HepG2 (cell line): ENCODE data around the gene NPEPL1. TPM values are rescaled to one million over a fixed set of nuclear protein-coding genes. Genes with fewer than 3 reads are reported as not detected.

ENCODE experiments used
- ATAC-seq: fragments of 200-7000 bp; cut with Tn5 transposase; 3 replicates; pipeline ENCODE4 v1.9.1; 2020; ENCODE audit warnings: mild to moderate bottlenecking, moderate library complexity
- BruUV-seq: library from RNA; stranded (reverse); fragments of 400-500 nt; replicated peaks from 2 replicates; lab custom pipeline; 2021; lab: Mats Ljungman, UMichigan
- CTCF ChIA-PET: fragments of 300-600 bp; formaldehyde crosslinking; extraction: SDS; loops from one replicate; lab custom pipeline; 2021; ENCODE audit warnings: low total read pairs, inconsistent platforms, low intra/inter-chr PET ratio; lab: Yijun Ruan, JAX
- POLR2A ChIA-PET: fragments of 350-600 bp; sonication (Branson Sonifier 250); formaldehyde crosslinking; loops from one replicate; lab custom pipeline; 2020; ENCODE audit warnings: antibody characterized with exemption, inconsistent platforms; lab: Yijun Ruan, JAX
- DNase-seq: peaks from one replicate; pipeline ENCODE4 v3.0.0-alpha.2; 2015; ENCODE audit warnings: low spot score
- FAIRE-seq: peaks from 3 replicates; lab custom pipeline; 2011; peaks lifted over from hg19 to GRCh38; lab: Jason Lieb, UNC
- H2AFZ ChIP-seq: one replicate; pipeline ENCODE4 v1.6.1; 2011; ENCODE audit warnings: low read length, inconsistent platforms
- H3K27ac ChIP-seq: fragments of 300-600 bp; 3 replicates; pipeline ENCODE4 v1.8.0; 2011; ENCODE audit warnings: mixed run types, mild to moderate bottlenecking, mixed read lengths, low read length, inconsistent platforms; ENCODE audit not compliant: insufficient read depth; ENCODE audit errors: extremely low read length
- H3K27me3 ChIP-seq, 2 experiments: fragments of 200-600 bp in 1 of 2; 2 replicates in 1 of 2; 3 replicates in 1 of 2; pipeline versions ENCODE4 v1.6.0 to v1.8.0; 2011; ENCODE audit warnings: low read length in 2 of 2, mild to moderate bottlenecking in 2 of 2, moderate library complexity in 2 of 2, inconsistent platforms in 1 of 2; ENCODE audit not compliant: insufficient read depth in 2 of 2, control insufficient read depth in 1 of 2
- H3K36me3 ChIP-seq, 2 experiments: fragments of 200-600 bp in 1 of 2; replicated peaks in 1 of 2; 2 replicates in 1 of 2; 3 replicates in 1 of 2; pipeline versions ENCODE4 v1.5.1 to v1.8.0; 2011; ENCODE audit warnings: low read length in 2 of 2, inconsistent platforms in 1 of 2; ENCODE audit not compliant: insufficient read depth in 2 of 2, control insufficient read depth in 1 of 2
- H3K4me1 ChIP-seq: 2 replicates; pipeline ENCODE4 v1.5.1; 2012; ENCODE audit warnings: low read length, inconsistent platforms; ENCODE audit not compliant: insufficient read depth
- H3K4me2 ChIP-seq: 2 replicates; pipeline ENCODE4 v1.6.0; 2011; ENCODE audit warnings: low read depth, low read length, inconsistent platforms
- H3K4me3 ChIP-seq, 3 experiments: fragments of 200-600 bp in 1 of 3; sonication (generic), shearing (Covaris generic) in 1 of 3; replicated peaks in 1 of 3; 2 replicates each; pipeline ENCODE4 v1.5.1; 2011 to 2016; ENCODE audit warnings: low read length in 3 of 3, inconsistent platforms in 2 of 3, low read depth in 2 of 3, mild to moderate bottlenecking in 2 of 3, control low read depth in 1 of 3, mixed read lengths in 1 of 3; ENCODE audit not compliant: insufficient read depth in 1 of 3
- H3K79me2 ChIP-seq: one replicate; pipeline ENCODE4 v1.6.1; 2011; ENCODE audit warnings: low read length, inconsistent platforms; ENCODE audit not compliant: insufficient read depth
- H3K9ac ChIP-seq: 2 replicates; pipeline ENCODE4 v1.6.0; 2011; ENCODE audit warnings: mild to moderate bottlenecking, low read depth, low read length, inconsistent platforms; ENCODE audit not compliant: insufficient read depth
- H3K9me3 ChIP-seq: 2 replicates; pipeline ENCODE4 v1.5.1; 2012; ENCODE audit warnings: mild to moderate bottlenecking, low read length
- H4K20me1 ChIP-seq: 2 replicates; pipeline ENCODE4 v1.6.0; 2011; ENCODE audit warnings: inconsistent platforms, mild to moderate bottlenecking, low read length, moderate library complexity; ENCODE audit not compliant: insufficient read depth
- ATRX ChIP-seq: sonication (generic); formaldehyde crosslinking; IDR thresholded peaks from 2 replicates; pipeline ENCODE4 v1.4.0; 2020; ENCODE audit warnings: missing genetic modification reagents, borderline replicate concordance
- FOXC1 ChIP-seq: sonication (generic); formaldehyde crosslinking; IDR thresholded peaks from 2 replicates; pipeline ENCODE4 v1.8.0; 2022; ENCODE audit warnings: mild to moderate bottlenecking, missing genetic modification reagents, borderline replicate concordance
- GZF1 ChIP-seq: sonication (generic); formaldehyde crosslinking; IDR thresholded peaks from 2 replicates; pipeline ENCODE4 v1.5.1; 2020; ENCODE audit warnings: mild to moderate bottlenecking, missing genetic modification reagents
- KLF9 ChIP-seq: IDR thresholded peaks from 2 replicates; pipeline ENCODE4 v1.6.1; 2016; ENCODE audit warnings: low read depth
- SKIL ChIP-seq: sonication (generic); formaldehyde crosslinking; IDR thresholded peaks from 2 replicates; pipeline ENCODE4 v1.8.0; 2022; ENCODE audit warnings: missing genetic modification reagents, mild to moderate bottlenecking, moderate library complexity, borderline replicate concordance
- TOE1 ChIP-seq: sonication (generic); formaldehyde crosslinking; IDR thresholded peaks from 2 replicates; pipeline ENCODE4 v1.4.0; 2020; ENCODE audit warnings: mild to moderate bottlenecking, missing genetic modification reagents
- ZNF230 ChIP-seq: sonication (generic); formaldehyde crosslinking; IDR thresholded peaks from 2 replicates; pipeline ENCODE4 v1.4.0; 2020; ENCODE audit warnings: mild to moderate bottlenecking, missing genetic modification reagents
- ZNF549 ChIP-seq: sonication (generic); formaldehyde crosslinking; IDR thresholded peaks from 2 replicates; pipeline ENCODE4 v1.5.0; 2020; ENCODE audit warnings: missing genetic modification reagents
- ZSCAN22 ChIP-seq: sonication (generic); formaldehyde crosslinking; IDR thresholded peaks from 2 replicates; pipeline ENCODE4 v1.4.0; 2020; ENCODE audit warnings: mild to moderate bottlenecking, missing genetic modification reagents
- WGBS: methylation state at CpG from one replicate; pipeline ENCODE4 v1.1.6; 2017; ENCODE audit warnings: low lambda C conversion rate; 5-methylcytosine and 5-hydroxymethylcytosine counted together
- in situ Hi-C: cut with HindIII; loops from 2 replicates; pipeline ENCODE4 v1.10.0; 2017; ENCODE audit warnings: low pct_unique_long_range_greater_than_20kb; ENCODE audit not compliant: extremely low pct_ligation_motif_present
- intact Hi-C: fragments of 100-400 bp; cut with micrococcal nuclease; formaldehyde crosslinking; loops from one replicate; pipeline ENCODE4 v1.10.0; 2022; ENCODE audit not compliant: unreplicated experiment
- polyA plus RNA-seq, 8 experiments: library from polyadenylated mRNA; depleted of rRNA in 3 of 8; stranded (reverse) in 7 of 8; unstranded in 1 of 8; fragments of >200 nt; fragmentation: Illumina TruSeq in 4 of 8; extraction: Trizol in 4 of 8; gene quantifications; 2 replicates each; pipeline versions ENCODE4 v1.2.1 to v1.2.3, GENCODE V29; 2011 to 2016; ENCODE audit warnings: low read depth in 4 of 8, missing spikeins in 1 of 8, mixed read lengths in 1 of 8; ENCODE audit not compliant: insufficient read depth in 1 of 8
- total RNA-seq, 5 experiments: library from RNA; depleted of rRNA; stranded (reverse); fragments of >200 nt; fragmentation: Illumina TruSeq; extraction: Trizol; gene quantifications; 2 replicates each; pipeline ENCODE4 v1.2.3, GENCODE V29; 2016; ENCODE audit warnings: low read depth in 1 of 5

NPEPL1 gene
- total and polyA plus RNA-seq, 2 of the 13 experiments (the other 11 are each of a cell fraction or from before 2014, with no cell fraction given) = 4.1 to 7.5 TPM

- Histone ChIP-seq H3K27me3 (no peaks in the 10 kb centered on the region), H3K36me3 (peaks cover 32 to 72% of the 10 kb centered on the region in 2 experiments), H4K20me1 (peaks cover 21% of the 10 kb centered on the region), H3K9ac (no peak overlapping the region), H3K27ac (no peak overlapping the region), H2AFZ (no peak overlapping the region), H3K4me3 (no peak overlapping the region), H3K4me1 (no peaks in the 10 kb centered on the region), H3K79me2 (peaks cover 42% of the 10 kb centered on the region), H3K9me3 (no peaks in the 10 kb centered on the region), H3K4me2 (no peak overlapping the region)
- no peak for DNase-seq
- ChIA-PET CTCF (no interaction called here), POLR2A (interaction anchor here (0.8 kb wide), 1 partner anchor 16 kb away, joined by 3 read pairs; the partner anchor contains the start of gene STX16)
- no TSS peak for BruUV-seq
- no peak for TF ChIP-seq TOE1 (CRISPR knock-in tag)
- TF ChIP-seq KLF9 (CRISPR knock-in tag) = no peak
- no peak for TF ChIP-seq GZF1 (CRISPR knock-in tag)
- TF ChIP-seq SKIL (CRISPR knock-in tag) = no peak
- no peak for TF ChIP-seq ZSCAN22 (CRISPR knock-in tag)
- TF ChIP-seq ATRX = no peak
- no peak for TF ChIP-seq ZNF230 (CRISPR knock-in tag)
- no peak for TF ChIP-seq FOXC1 (CRISPR knock-in tag)
- no peak for TF ChIP-seq ZNF549 (CRISPR knock-in tag)
- 99% methylated on average over 7 of the region's 7 CpGs for WGBS
- ATAC-seq = no peak
- no peak for FAIRE-seq
- intact Hi-C loops (no loop called here), in situ Hi-C loops (no loop called here)
Measured at GRCh38 chr20:58666702-58667101, 25.9 kb upstream of the NPEPL1 start.
